ENCODE results near the gene MICAL3.

- TF ChIP-seq BHLHE40 (IDR thresholded peaks at IDR 0.05; ENCODE audit: borderline replicate concordance) (no peak), ARNT (IDR thresholded peaks at IDR 0.05) (no peak), ZNF384 (IDR thresholded peaks at IDR 0.05) (no peak), ELF4 (IDR thresholded peaks at IDR 0.05) (no peak)
These were observed 24.1 kb upstream of the MICAL3 start for GRCh38 chr22:18048441-18048898.
